DOHH2 (cell line): Measurements from ENCODE around the gene FIBCD1.

Experiments used
- CTCF ChIP-seq: fragments of 200-600 bp; sonication (generic); IDR thresholded peaks from one replicate; pipeline ENCODE4 v1.5.1; 2014; ENCODE audit warnings: antibody characterized with exemption, mild to moderate bottlenecking, low read depth, low read length; ENCODE audit not compliant: poor library complexity, severe bottlenecking
- EZH2phosphoT487 ChIP-seq: fragments of 200-600 bp; sonication (generic); IDR thresholded peaks from 2 replicates; pipeline ENCODE4 v1.6.1; 2017; ENCODE audit warnings: borderline replicate concordance, mild to moderate bottlenecking, antibody characterized with exemption, low read length, moderate library complexity, mixed read lengths

- no peak for TF ChIP-seq CTCF
- no peak for TF ChIP-seq EZH2phosphoT487
Measured at GRCh38 chr9:130888146-130888885, 50.7 kb downstream of the FIBCD1 start.
